ENCODE data around the gene GDF10. TPM values are rescaled to one million over a fixed set of nuclear protein-coding genes. Genes with fewer than 3 reads are reported as not detected.

The GDF10 gene
- total and polyA plus RNA-seq, 2 of the 8 experiments (the other 6 are each of a cell fraction or from before 2014, with no cell fraction given) = 0.19 to 0.32 TPM

GRCh38 chr10:47254611-47255010 lies 45.4 kb upstream of the GDF10 start:
- no peak overlapping the region for H2BK5ac ChIP-seq (ENCODE audit: low read depth, low read length)
- peak in 1 of 2 experiments; percentile 14 for DNase-seq (ENCODE audit: low read depth in 1 of 2, low spot score in 2 of 2)
- H2BK15ac ChIP-seq (ENCODE audit: low read length) = no peak overlapping the region
- H3K14ac ChIP-seq (ENCODE audit: insufficient read length) = no peak overlapping the region
- no peak overlapping the region for H3K4me2 ChIP-seq (ENCODE audit: insufficient read depth in 1 of 2, low read depth in 2 of 2, low read length in 2 of 2)
- H3K9me3 ChIP-seq (ENCODE audit: insufficient read depth in 2 of 2, low read depth in 1 of 2, low read length in 1 of 2) = no peaks in the 10 kb centered on the region
- no peak overlapping the region for H2AK5ac ChIP-seq (ENCODE audit: low read depth, low read length)
- H2BK12ac ChIP-seq (ENCODE audit: low read depth, low read length) = no peak overlapping the region
- no peak overlapping the region for H3K4ac ChIP-seq (replicated peaks; ENCODE audit: insufficient read length, low read depth, low read length)
- ChIA-PET CTCF (ENCODE audit: partially characterized antibody) (interaction anchor here (0.6 to 1.2 kb wide), 7 partner anchors 8 to 207 kb away, joined by 3 to 4 read pairs (median 3); no protein-coding TSS in a partner anchor), POLR2A (ENCODE audit: partially characterized antibody) (interaction anchor here (1.0 kb wide), 1 partner anchor 24 kb away, joined by 3 read pairs; no protein-coding TSS in a partner anchor)
- no peak overlapping the region for H2BK120ac ChIP-seq (replicated peaks; ENCODE audit: low read depth, low read length)
- no peaks in the 10 kb centered on the region for H3K36me3 ChIP-seq (ENCODE audit: control insufficient read depth in 2 of 4, insufficient read depth in 4 of 4, low read length in 3 of 4)
- WGBS, 2 experiments (ENCODE audit: extremely low coverage in 1 of 2, insufficient coverage in 1 of 2, insufficient read length in 1 of 2, insufficient replicate concordance in 2 of 2, low coverage in 1 of 2, low lambda C conversion rate in 2 of 2, missing lambda C conversion rate in 1 of 2) = 92% methylated on average over 2 of the region's 2 CpGs; no CpG with 5 or more reads in 1 of the 2 experiments
- H3K4me3 ChIP-seq (ENCODE audit: extremely low read depth in 1 of 4, insufficient read depth in 2 of 4, low read depth in 3 of 4, low read length in 4 of 4) = no peak overlapping the region
- H4K20me1 ChIP-seq (replicated peaks in 1 of 2; ENCODE audit: control insufficient read depth in 1 of 2, insufficient read depth in 2 of 2, low read length in 2 of 2) = no peaks in the 10 kb centered on the region
- no peaks in the 10 kb centered on the region for H3K79me1 ChIP-seq (ENCODE audit: low read depth, low read length)
- H3K23me2 ChIP-seq (ENCODE audit: low read depth, low read length) = no peaks in the 10 kb centered on the region
- H4K91ac ChIP-seq (replicated peaks; ENCODE audit: insufficient read length, low read length) = no peak overlapping the region
- 0 out of 7 replicates have a peak, but pooled peaks cover 0 to 2% (median 0%) of the 10 kb centered on the region in 4 experiments for H3K27me3 ChIP-seq (replicated peaks in 1 of 4; ENCODE audit: control insufficient read depth in 3 of 4, extremely low read depth in 1 of 4, insufficient read depth in 3 of 4, low read length in 3 of 4)
- no peaks in the 10 kb centered on the region for H3K79me2 ChIP-seq (ENCODE audit: control insufficient read depth in 1 of 2, insufficient read depth in 2 of 2, low read length in 2 of 2)
- H3K56ac ChIP-seq (replicated peaks; ENCODE audit: insufficient read length, low read depth, low read length) = no peak overlapping the region
- H3K9ac ChIP-seq (replicated peaks in 1 of 4; ENCODE audit: extremely low read depth in 1 of 4, low read depth in 3 of 4, low read length in 3 of 4) = no peak overlapping the region
- no peak overlapping the region for H3K27ac ChIP-seq (ENCODE audit: low read depth, low read length)
- no peak for TF ChIP-seq SUZ12 (IDR thresholded peaks at IDR 0.05; ENCODE audit: low read length)
- no peak for TF ChIP-seq ZNF274 (IDR thresholded peaks at IDR 0.05; ENCODE audit: borderline replicate concordance, extremely low read depth, low read length)
- TF ChIP-seq TAF1 (IDR thresholded peaks at IDR 0.05; ENCODE audit: low read depth, low read length) = no peak
- TF ChIP-seq JUN (IDR thresholded peaks at IDR 0.05; ENCODE audit: low read depth, low read length) = no peak
- no peak for TF ChIP-seq EGR1 (IDR thresholded peaks at IDR 0.05; ENCODE audit: borderline replicate concordance, low read depth, low read length)
- no peak for TF ChIP-seq SAP30 (IDR thresholded peaks at IDR 0.05; ENCODE audit: insufficient read depth, insufficient replicate concordance, low read length)
- no peak for TF ChIP-seq HDAC6 (IDR thresholded peaks at IDR 0.05; ENCODE audit: low read depth, low read length)
- no peak for TF ChIP-seq KDM5A (IDR thresholded peaks at IDR 0.05; ENCODE audit: low read length)
- TF ChIP-seq CTBP2 (IDR thresholded peaks at IDR 0.05; ENCODE audit: borderline replicate concordance, insufficient read depth, insufficient read length, low read length) = no peak
- TF ChIP-seq CEBPB (IDR thresholded peaks at IDR 0.05; ENCODE audit: low read depth, low read length) = no peak
- no peak overlapping the region for H2BK20ac ChIP-seq (ENCODE audit: low read length)
- H4K5ac ChIP-seq (ENCODE audit: insufficient read length, low read depth, low read length) = no peak overlapping the region
- H3K23ac ChIP-seq (ENCODE audit: insufficient read length) = no peak overlapping the region
- H3K4me1 ChIP-seq (replicated peaks in 1 of 4; ENCODE audit: control insufficient read depth in 3 of 4, insufficient read depth in 4 of 4, low read length in 3 of 4) = no peaks in the 10 kb centered on the region
- no peak overlapping the region for H3K18ac ChIP-seq (ENCODE audit: extremely low read depth, low read length)
- H2AFZ ChIP-seq (ENCODE audit: low read length) = no peak overlapping the region
- H4K8ac ChIP-seq (ENCODE audit: extremely low read depth, insufficient read depth, low read length) = no peak overlapping the region
- FAIRE-seq = no peak
